ENCODE data around the gene FGL2.
"Not testable (repeated sequence)": the region's sequence is repeated elsewhere in the genome, so short reads cannot be mapped to it uniquely, and the experiment has no call there.

GRCh38 chr7:77178024-77178423 lies 21.6 kb downstream of the FGL2 start:
- TF ChIP-seq CTCF, POLR2A (IDR thresholded peaks at IDR 0.05): not testable (repeated sequence)
